ENCODE measurements around the gene INPP5D.

Gene INPP5D

GRCh38 chr2:233020454-233020853 lies 39.7 kb upstream of the INPP5D start:
- DNase-seq = no peak
- no peak for ATAC-seq (ENCODE audit: insufficient read depth, low read depth)
- TF ChIP-seq EZH2 (IDR thresholded peaks at IDR 0.05; ENCODE audit: borderline replicate concordance, low read depth, low read length, severe bottlenecking) (no peak), CTCF (IDR thresholded peaks at IDR 0.05; ENCODE audit: borderline replicate concordance, extremely low read depth, low read length, poor library complexity, severe bottlenecking) (no peak)
- no peak overlapping the region for H3K4me2 ChIP-seq (ENCODE audit: insufficient read depth, low read length)
- H3K4me1 ChIP-seq (ENCODE audit: insufficient read depth, low read length) = no peaks in the 10 kb centered on the region
- H4K20me1 ChIP-seq (ENCODE audit: insufficient read depth, low read length) = no peaks in the 10 kb centered on the region
- H3K36me3 ChIP-seq (ENCODE audit: insufficient read depth, low read length) = no peaks in the 10 kb centered on the region
- H3K9me3 ChIP-seq (ENCODE audit: insufficient read depth, low read length, severe bottlenecking) = no peaks in the 10 kb centered on the region
- no peak overlapping the region for H3K27ac ChIP-seq (ENCODE audit: low read length)
- H2AFZ ChIP-seq (ENCODE audit: low read depth, low read length) = no peak overlapping the region
- no peak overlapping the region for H3K4me3 ChIP-seq (ENCODE audit: low read depth in 1 of 2, low read length in 2 of 2)
- H3K9ac ChIP-seq (ENCODE audit: low read depth, low read length) = no peak overlapping the region
- no peaks in the 10 kb centered on the region for H3K27me3 ChIP-seq (ENCODE audit: insufficient read depth, low read length, poor library complexity)
- no peaks in the 10 kb centered on the region for H3K79me2 ChIP-seq (ENCODE audit: insufficient read depth, low read length)

GRCh38 chr2:233021771-233022170 lies 38.4 kb upstream of the INPP5D start:
- H4K20me1 ChIP-seq (ENCODE audit: insufficient read depth, low read length) = no peaks in the 10 kb centered on the region
- DNase-seq = no peak
- H2AFZ ChIP-seq (ENCODE audit: low read depth, low read length) = no peak overlapping the region
- no peak overlapping the region for H3K9ac ChIP-seq (ENCODE audit: low read depth, low read length)
- ATAC-seq (ENCODE audit: insufficient read depth, low read depth) = no peak
- H3K4me3 ChIP-seq (ENCODE audit: low read depth in 1 of 2, low read length in 2 of 2) = no peak overlapping the region
- H3K27me3 ChIP-seq (ENCODE audit: insufficient read depth, low read length, poor library complexity) = no peaks in the 10 kb centered on the region
- no peaks in the 10 kb centered on the region for H3K36me3 ChIP-seq (ENCODE audit: insufficient read depth, low read length)
- H3K9me3 ChIP-seq (ENCODE audit: insufficient read depth, low read length, severe bottlenecking) = no peaks in the 10 kb centered on the region
- H3K4me2 ChIP-seq (ENCODE audit: insufficient read depth, low read length) = no peak overlapping the region
- TF ChIP-seq EZH2 (IDR thresholded peaks at IDR 0.05; ENCODE audit: borderline replicate concordance, low read depth, low read length, severe bottlenecking) (no peak), CTCF (IDR thresholded peaks at IDR 0.05; ENCODE audit: borderline replicate concordance, extremely low read depth, low read length, poor library complexity, severe bottlenecking) (no peak)
- H3K79me2 ChIP-seq (ENCODE audit: insufficient read depth, low read length) = no peaks in the 10 kb centered on the region
- no peak overlapping the region for H3K27ac ChIP-seq (ENCODE audit: low read length)
- H3K4me1 ChIP-seq (ENCODE audit: insufficient read depth, low read length) = no peaks in the 10 kb centered on the region

- H2AFZ ChIP-seq (ENCODE audit: low read depth, low read length) = no peak overlapping the region
- no peak overlapping the region for H3K27ac ChIP-seq (ENCODE audit: low read length)
- H3K79me2 ChIP-seq (ENCODE audit: insufficient read depth, low read length) = no peaks in the 10 kb centered on the region
Measured at GRCh38 chr2:233022561-233022960, 37.6 kb upstream of the INPP5D start.

More at GRCh38 chr2:233022561-233022960, 37.6 kb upstream of the INPP5D start:
- Histone ChIP-seq H3K9ac (ENCODE audit: low read depth, low read length) (no peak overlapping the region), H4K20me1 (ENCODE audit: insufficient read depth, low read length) (no peaks in the 10 kb centered on the region), H3K4me2 (ENCODE audit: insufficient read depth, low read length) (no peak overlapping the region), H3K36me3 (ENCODE audit: insufficient read depth, low read length) (no peaks in the 10 kb centered on the region), H3K4me1 (ENCODE audit: insufficient read depth, low read length) (no peaks in the 10 kb centered on the region), H3K4me3 (ENCODE audit: low read depth in 1 of 2, low read length in 2 of 2) (no peak overlapping the region), H3K27me3 (ENCODE audit: insufficient read depth, low read length, poor library complexity) (no peaks in the 10 kb centered on the region), H3K9me3 (ENCODE audit: insufficient read depth, low read length, severe bottlenecking) (no peaks in the 10 kb centered on the region)
- DNase-seq (no peak), ATAC-seq (ENCODE audit: insufficient read depth, low read depth) (no peak)
- TF ChIP-seq CTCF (IDR thresholded peaks at IDR 0.05; ENCODE audit: borderline replicate concordance, extremely low read depth, low read length, poor library complexity, severe bottlenecking) (no peak), EZH2 (IDR thresholded peaks at IDR 0.05; ENCODE audit: borderline replicate concordance, low read depth, low read length, severe bottlenecking) (no peak)
